HG02759 (cell line): ENCODE measurements around the gene UBE2I.
"Not testable (repeated sequence)": the region's sequence is repeated elsewhere in the genome, so short reads cannot be mapped to it uniquely, and the experiment has no call there.

Experiments
- ATAC-seq: cut with Tn5 transposase; IDR thresholded peaks from one replicate; pipeline ENCODE4 v1.9.1; 2021; ENCODE audit warnings: mild to moderate bottlenecking, moderate library complexity; ENCODE audit not compliant: unreplicated experiment

Gene UBE2I

DNA sequence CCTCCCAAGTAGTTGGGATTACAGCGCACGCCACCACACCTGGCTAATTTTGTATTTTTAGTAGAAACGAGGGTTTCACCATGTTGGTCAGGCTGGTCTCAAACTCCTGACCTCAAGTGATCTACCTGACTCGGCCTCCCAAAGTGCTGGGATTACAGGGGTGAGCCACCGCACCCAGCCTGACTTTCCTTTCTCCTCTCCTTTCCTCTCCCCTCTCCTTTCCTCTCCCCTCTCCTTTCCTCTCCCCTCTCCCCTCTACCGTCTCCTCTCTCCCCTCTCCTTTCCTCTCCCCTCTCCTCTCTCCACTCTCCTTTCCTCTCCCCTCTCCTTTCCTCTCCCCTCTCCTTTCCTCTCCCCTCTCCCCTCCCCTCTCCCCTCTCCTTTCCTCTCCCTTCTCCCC is 17.2 kb upstream of the UBE2I start:
- ATAC-seq = not testable (repeated sequence)

DNA sequence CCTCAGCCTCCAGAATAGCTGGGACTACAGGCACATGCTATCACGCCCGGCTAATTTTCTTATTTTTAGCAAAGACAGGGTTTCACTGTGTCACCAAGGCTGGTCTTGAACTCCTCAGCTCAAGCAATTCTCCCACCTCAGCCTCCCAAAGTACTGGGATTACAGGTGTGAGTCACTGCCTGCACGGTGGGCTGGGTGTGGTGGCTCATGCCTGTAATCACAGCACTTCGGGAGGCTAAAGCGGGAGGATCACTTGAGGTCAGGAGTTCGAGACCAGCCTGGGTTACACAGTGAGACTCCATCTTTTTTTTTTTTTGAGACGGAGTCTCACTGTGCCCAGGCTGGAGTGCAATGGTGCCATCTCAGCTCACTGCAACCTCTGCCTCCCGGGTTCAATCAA is 16.6 kb upstream of the UBE2I start:
- ATAC-seq = not testable (repeated sequence)

DNA sequence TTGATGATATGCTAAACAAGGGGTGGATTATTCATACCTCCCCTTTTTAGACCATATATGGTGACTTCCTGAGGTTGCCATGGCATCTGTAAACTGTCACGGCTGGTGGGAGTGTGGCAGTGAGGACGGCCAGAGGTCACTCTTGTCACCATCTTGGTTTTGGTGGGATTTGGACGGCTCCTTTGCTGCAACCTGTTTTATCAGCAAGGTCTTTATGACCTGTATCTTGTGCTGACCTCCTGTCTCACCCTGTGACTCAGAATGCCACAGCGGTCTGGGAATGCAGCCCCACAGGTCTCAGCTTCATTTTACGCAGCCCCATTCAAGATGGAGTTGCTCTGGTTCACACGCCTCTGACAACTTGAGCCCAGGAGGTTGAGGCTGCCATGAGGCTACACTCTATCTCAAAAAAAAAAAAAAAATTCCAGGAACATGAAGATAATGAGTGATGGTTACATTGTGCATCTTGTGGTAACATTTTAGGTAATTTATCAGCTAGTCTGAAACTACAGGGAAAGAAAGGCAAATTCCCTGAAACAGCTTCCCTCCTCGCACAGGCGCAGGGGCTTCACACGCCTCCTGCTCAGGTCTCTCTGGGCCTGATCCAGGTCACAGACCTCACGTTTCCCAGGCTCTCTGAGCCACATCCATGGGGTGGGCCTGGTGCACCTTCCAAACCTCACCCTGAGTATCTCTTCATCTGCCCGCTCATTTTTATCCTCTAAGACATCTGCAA is 15.3 kb upstream of the UBE2I start:
- no peak for ATAC-seq

DNA sequence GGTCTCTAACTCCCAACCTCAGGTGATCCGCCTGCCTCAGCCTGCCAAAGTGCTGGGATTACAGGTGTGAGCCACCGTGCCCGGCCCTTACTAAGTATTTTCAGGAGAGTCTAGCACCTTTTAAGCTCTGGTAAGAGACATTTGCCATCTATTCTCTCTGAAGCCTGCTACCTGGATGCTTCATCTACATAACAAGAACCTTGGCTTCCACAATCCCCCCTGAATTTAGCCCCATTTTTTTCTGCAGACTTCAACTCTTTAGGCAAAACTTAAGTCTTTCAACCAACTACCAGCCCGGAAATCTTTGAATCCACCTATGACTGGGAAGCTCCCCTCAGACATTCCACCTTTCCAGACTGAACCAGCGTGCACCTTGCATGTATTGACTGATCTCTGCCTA is 14.0 kb upstream of the UBE2I start:
- no peak for ATAC-seq

DNA sequence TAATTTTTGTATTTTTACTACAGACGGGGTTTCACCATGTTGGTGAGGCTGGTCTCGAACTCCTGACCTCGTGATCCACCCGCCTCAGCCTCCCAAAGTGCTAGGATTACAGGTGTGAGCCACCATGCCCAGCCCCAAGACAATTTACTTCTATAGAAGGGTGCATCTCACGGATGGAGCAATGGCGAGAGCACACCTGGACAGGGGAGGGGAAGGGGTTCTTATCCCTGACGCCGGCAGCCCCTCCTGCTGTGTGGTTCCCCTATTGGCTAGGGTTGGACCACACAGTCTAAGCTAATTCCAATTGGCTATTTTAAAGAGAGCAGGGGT is 12.8 kb upstream of the UBE2I start:
- not testable (repeated sequence) for ATAC-seq

DNA sequence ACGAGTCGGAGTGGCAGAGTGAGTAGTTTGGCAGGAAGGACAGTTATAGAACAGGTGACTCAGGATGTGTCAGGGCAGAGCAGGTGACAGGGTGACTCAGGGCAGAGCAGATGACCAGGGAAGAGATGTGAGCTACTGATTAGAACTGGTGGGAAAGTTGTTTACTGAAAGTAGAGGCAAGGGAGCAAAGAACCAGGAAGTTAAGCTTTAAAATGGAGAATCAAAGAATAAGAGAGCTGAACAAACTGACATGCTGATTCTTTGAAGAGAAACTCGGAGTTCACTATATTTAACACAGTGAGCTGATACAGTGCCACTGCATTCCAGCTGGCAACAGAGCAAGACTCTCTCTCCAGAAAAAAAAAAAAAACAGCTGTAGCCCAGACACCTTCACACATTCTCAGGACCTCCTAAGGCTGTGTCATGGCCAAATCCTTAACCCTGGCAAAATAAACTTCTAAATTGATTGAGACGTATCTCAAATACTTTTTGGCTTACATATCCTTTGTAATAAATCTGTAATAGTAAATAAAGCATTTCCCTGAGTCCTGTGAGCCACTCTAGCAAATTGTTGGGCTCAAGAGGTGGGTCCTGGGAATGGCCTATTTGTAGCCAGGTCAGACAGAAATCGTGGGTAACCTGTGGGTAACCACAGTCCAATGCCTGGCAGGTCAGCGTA is 12.3 kb upstream of the UBE2I start:
- ATAC-seq = no peak

DNA sequence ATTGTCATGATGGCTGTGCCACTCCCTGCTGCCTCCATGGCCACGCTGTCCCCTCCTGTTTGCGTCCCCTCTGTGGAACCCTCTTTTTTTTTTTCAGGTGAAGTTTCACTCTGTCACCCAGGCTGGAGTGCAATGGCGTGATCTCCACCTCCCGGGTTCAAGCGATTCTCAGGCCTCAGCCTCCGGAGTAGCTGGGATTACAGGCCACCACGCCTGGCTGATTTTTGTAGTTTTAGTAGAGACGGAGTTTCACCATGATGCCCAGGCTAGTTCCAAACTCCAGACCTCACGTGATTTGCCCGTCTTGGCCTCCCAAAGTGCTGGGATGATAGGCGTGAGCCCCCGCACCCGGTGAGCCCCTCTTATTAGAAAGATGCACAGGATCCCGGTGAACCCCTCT is 11.0 kb upstream of the UBE2I start:
- ATAC-seq = no peak

DNA sequence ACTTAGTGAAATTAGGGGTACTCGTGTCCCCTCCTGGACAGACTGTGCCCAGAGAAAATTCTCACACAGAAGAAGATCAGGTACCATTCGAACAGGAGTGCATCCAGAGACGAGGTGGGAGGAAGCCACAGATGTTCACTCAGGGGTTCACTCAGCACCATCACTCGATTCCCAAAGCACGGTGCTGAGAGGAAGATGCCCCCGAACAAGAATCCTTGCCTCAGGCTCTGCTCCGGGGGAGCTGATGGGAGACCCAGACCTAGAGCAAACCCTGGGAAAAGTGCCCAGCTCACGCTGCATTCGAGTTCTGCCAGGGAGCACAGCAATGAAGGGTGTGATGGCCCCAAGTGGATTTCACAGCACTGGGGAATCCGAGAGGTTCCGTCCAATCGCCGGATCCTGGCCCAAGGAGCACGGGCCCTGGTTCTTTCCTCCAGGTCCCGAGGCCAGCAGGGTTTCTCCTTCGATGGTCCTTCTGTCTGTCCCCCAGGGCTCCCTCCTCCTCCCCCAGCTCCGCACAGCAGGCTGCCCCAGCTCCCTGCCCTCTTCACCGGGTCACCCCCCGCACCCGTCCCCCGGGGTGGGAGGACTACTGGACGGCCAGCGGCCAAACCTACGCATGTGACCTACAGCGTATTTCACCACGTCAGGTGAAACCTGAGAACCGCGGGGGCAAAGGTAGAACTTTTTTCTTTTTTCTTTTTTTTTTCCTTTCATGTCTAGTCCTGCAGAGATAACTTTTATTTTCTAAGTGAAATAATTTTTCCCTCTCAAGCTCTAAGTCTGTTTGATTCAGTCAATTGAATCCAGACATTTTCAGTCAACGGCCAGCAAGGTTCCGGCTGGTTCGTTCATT is 10.2 kb upstream of the UBE2I start:
- no peak for ATAC-seq

DNA sequence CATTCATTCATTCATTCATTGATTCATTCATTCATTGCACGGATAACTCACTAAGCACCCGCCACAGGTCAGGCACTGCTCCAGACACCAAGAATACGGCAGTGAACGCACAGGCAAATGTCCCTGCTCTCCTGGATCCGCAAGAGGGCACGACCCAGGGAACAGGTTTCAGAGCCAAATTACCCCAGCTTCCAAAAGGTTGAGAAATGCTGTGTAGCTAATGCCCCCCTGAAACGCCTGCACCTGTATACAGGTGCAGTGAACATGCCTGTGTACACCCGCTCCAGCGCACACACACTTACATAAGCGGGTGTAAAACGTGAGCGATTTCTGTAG is 9.6 kb upstream of the UBE2I start:
- no peak for ATAC-seq

DNA sequence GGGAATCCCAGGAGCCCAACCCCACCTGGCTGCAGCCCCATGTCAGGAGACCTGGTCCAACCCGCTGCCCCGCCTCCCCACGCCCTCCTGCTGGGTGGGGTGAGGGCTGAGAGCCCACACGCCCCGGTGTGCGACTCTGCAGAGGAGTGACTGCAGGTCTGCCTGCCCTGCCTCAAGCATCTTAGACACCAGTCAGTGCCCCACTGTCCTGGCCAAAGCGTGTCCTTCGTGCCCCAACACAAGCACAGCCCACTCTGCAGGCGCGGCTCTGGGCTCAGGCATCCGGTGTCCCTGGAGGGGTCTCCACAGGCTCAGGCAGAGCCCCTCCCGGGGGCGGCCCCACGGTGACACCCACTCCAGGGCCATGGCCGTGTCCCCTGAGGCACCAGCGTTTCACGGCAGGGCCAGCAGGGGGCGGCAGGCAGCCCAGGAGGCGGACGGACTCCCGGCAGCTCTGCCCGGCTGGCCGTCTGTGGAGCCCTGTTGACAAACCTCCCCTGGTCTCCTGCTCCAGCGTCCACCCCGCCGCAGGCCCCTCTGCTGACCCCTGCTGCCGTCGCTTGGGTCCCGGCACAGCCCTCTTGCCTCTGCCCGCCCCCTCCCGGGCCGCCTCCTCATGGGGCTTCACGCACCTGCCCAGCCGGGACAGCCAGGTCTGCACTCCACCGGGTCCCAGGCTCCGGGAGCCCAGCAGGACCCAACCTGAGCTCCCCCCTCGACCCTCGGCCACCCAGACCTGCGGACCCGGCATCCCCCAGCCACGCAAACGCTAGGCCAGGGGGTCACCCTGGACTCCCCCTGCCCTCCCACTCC is 8.6 kb upstream of the UBE2I start:
- peak; percentile 46 for ATAC-seq

DNA sequence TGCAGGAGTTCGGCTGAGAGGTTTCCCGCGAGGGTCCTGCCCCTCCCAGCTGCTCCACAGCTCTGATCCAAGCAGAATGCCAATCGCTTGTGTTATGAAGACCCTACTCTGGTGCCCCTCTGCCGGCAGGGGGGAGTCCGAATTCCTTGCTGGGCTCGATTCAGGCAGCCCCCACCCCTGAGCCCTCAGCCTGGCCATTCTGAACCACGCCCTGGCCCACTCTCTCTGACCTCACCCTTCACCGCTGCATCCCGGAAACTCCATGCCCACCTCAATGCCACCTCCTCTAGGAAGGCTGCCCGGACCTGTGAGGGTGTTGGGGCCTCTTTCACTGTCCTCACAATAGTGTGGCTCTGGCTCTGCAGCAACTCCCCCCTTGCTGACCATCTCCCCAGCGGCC is 7.9 kb upstream of the UBE2I start:
- ATAC-seq = no peak

DNA sequence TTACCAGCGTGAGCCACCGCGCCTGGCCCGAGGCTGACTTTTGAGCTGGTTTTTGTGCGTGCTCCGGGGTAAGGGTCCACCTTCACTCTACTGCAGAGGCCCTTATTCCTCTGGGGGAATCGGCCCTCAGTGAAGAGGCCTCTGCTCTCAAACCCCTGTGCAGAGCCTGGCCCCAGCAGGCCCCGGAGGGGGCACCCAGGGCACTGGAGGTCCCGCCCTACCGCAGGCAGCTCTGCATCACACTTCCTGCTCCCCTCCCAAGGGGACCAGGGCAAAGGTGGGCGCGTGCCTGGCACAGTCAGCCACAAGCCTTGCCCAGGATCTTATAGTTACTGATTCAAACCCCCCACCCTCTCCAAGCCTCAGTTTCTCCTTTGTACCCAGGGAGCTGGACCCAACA is 3.6 kb upstream of the UBE2I start:
- ATAC-seq = no peak

DNA sequence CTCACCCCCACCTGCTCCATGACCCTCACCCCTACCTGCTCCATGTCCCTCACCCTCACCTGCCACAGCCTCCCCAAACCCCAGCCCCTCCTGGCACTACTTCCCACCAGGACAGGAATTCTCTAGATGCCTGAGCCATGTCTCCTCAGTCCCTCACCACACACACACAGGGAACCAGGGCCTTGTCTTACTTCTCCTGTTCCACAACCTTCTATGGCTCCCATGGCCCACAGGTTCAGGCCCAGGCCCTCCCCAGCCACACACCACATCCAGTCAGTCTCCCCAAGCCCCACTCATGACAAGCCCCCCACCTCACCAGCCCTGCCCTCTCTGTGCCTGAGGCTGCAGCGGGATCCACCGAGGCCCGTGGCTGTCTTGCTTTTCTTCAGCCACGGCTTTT is 3.1 kb upstream of the UBE2I start:
- ATAC-seq = no peak

DNA sequence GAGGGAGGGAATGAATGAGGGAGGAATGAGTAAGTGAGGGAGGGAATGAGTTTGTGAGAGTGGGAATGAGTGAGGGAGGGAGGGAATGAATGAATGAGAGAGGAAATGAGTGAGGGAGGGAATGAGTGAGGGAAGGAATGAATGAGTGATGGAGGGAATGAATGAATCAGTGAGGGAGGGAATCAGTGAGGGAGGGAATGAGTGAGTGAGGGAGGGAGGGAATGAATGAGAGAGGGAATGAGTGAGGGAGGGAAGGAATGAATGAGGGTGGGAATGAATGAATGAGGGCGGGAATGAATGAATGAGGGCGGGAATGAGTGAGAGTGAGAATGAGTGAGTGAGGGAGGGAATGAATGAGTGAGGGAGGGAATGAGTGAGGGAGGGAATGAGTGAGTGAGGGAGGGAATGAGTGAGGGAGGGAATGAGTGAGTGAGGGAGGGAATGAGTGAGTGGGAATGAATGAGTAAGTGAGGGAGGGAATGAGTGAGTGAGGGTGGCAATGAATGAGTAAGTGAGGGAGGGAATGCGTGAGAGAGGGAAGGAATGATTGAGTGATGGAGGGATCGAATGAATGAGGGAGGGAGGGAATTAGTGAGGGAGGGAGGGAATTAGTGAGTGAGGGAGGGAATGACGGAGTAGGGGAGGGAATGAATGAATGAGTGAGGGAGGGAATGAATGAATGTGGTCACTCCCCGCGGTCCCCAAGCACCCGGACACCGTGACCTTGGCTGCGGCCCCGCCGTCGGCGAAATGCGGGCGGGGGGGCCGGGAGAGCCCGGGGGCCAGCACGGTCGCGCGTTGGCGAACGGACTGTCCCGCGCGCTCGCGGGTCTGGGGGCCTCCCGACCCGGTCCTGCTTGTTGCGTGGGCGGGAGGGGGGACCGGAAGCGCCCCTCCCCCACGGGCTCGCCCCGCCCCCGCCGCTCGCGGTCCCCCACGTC is 1.1 kb upstream of the UBE2I start:
- peak; percentile 18 for ATAC-seq

DNA sequence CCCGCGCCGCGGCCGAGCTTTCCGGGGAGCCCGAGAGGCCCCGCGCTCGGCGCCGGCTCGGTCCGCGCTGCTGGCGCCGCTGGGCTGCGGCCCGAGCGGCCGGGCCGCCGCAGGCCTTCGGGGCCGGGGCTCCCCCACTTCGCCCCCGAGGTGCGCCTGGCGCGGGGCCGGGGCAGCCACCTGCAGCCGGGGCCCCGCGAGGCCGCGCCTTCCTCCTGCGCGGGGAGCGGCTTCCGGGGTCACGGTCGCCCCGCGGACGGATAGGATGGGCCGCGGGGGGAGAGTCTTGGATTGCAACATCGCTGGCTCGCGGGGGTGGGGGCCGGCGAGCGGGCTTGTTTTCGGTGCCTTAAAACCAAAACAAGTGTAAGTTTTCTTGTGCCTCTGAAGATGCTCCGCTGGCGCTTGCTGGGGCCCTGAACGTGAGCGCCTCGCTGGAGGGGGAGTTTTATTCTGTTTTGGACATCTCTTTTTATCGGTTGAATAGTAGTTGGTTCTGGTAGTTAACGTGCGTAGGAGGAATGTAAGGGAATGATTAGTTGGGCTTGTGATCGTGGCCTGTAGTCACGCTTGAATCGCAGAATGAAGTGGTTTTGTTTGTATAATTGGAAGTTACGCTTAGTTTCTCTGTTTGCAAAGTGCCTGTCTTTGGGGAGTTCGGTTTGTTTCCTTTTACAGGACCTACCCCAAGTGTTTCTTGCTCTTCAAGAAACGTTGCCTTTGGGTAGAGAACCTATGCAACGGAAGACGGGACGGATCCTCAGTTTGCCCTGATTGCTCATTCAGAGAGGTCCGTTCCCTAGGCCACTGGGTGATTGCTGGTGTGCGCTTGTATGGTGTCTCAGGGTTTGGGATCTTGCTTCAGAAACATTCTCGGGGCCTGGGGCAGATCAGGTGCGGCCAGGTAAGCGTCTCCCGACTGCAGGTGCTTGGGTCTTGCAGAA is 724 bp downstream of the UBE2I start:
- ATAC-seq = peak; percentile 17

DNA sequence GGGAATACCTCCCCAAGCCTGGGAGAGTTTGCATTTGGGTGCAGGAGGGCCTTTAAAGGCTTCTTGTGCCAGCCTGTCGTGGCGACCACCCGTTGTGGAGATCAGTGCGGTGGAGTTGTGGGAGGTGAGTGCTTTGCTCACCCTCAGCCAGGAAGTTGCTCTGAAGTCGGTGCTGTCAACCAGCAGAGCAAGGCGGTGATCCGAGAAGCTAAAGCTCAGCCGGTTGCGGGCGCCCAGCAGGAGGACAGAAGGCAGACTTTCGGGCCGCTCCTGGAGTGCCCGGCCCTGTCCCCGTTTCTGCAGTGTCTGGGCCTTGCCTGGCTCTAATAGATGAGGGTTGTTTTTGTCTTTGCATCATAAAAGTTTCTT is 1.4 kb downstream of the UBE2I start:
- no peak for ATAC-seq

DNA sequence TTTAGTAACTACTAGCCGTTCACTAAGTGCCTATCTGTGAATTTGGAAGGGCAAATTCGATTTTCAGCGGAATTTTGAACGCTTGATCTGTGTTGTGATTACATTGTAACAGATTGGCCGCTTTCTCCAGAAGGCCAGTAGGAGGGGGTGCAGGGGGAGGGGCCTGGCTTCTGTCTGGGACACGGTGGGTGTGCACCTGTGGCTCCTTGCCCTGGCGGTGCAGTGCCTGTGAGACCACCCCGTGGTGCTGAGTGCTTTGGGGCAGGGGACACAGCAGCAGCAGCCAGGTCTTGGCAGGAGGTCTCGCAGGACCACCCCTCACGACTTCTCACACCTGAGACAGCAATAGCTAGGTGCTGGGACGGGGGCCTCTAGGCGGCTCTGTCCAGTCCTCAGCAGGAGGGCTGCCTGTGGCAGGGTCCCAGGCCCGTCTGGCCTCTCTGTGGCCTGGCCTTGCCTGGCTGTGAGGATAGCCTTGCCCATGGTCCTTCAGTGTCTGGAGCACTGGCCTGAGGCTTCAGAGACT is 1.8 kb downstream of the UBE2I start:
- no peak for ATAC-seq

DNA sequence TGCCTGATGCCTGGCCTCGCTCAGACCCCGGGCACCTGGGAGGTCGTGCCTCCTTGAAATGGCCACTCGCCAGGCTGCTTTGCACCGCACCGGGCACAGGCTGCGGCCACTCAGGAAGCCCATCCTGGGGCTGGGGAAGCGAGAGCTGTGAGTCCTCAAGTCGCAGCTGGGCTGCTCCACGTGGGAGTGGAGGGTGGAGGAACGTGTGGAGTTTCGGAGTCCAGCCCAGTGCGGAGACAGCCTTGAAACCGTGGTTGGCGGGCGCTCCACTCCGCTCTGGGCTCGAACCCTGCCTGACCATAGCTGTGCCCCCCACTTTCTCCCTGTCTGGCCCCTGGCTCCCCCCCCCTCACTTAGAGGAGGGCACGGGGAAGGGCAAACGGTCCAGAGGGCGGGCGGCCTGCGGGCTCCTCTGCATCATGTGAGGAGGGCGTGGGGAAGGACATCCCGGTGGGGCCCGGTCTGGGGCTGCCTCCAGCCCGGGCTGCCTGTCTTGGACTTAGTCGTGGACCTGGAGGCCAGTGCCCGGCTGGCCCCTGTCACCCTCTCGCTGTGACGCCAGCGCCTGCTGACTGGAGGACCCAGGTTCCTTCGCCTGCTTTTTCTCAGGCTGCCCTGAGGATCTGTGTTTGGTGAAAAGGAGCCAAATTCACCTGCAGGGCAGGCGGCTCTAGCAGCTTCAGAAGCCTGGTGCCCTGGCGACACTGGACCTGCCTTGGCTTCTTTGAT is 2.5 kb downstream of the UBE2I start:
- ATAC-seq = no peak
